Measurements from ENCODE around the gene CDHR2.
"Not testable (repeated sequence)": the region's sequence is repeated elsewhere in the genome, so short reads cannot be mapped to it uniquely, and the experiment has no call there.

CDHR2 gene

GRCh38 chr5:176587398-176587797 lies 38.3 kb downstream of the CDHR2 start:
- no peak for DNase-seq (ENCODE audit: low read depth)
- no peak for TF ChIP-seq CTCF (IDR thresholded peaks at IDR 0.05; ENCODE audit: insufficient read depth, low read depth, low read length, missing control alignments)
- no peak overlapping the region for H3K4me3 ChIP-seq (ENCODE audit: low read length)

- H3K4me3 ChIP-seq (ENCODE audit: low read length) = no peak overlapping the region
- DNase-seq (ENCODE audit: low read depth) = no peak
- no peak for TF ChIP-seq CTCF (IDR thresholded peaks at IDR 0.05; ENCODE audit: insufficient read depth, low read depth, low read length, missing control alignments)
Observed at GRCh38 chr5:176588297-176588696, 39.2 kb downstream of the CDHR2 start.

GRCh38 chr5:176589039-176589769 lies 40.1 kb downstream of the CDHR2 start:
- no peak for DNase-seq (ENCODE audit: low read depth)
- TF ChIP-seq CTCF (IDR thresholded peaks at IDR 0.05; ENCODE audit: insufficient read depth, low read depth, low read length, missing control alignments) = no peak
- no peak overlapping the region for H3K4me3 ChIP-seq (ENCODE audit: low read length)

GRCh38 chr5:176590035-176590717 lies 41.0 kb downstream of the CDHR2 start:
- TF ChIP-seq CTCF (IDR thresholded peaks at IDR 0.05; ENCODE audit: insufficient read depth, low read depth, low read length, missing control alignments) = no peak
- peak; percentile 63 for DNase-seq (ENCODE audit: low read depth)
- H3K4me3 ChIP-seq (ENCODE audit: low read length) = no peak overlapping the region

- DNase-seq (ENCODE audit: low read depth); H3K4me3 ChIP-seq (ENCODE audit: low read length): not testable (repeated sequence)
Observed at GRCh38 chr5:176591667-176592066, 42.5 kb downstream of the CDHR2 start.

GRCh38 chr5:176592573-176592972 lies 43.4 kb downstream of the CDHR2 start:
- DNase-seq (ENCODE audit: low read depth) = no peak
- no peak overlapping the region for H3K4me3 ChIP-seq (ENCODE audit: low read length)
- no peak for TF ChIP-seq CTCF (IDR thresholded peaks at IDR 0.05; ENCODE audit: insufficient read depth, low read depth, low read length, missing control alignments)

- DNase-seq (ENCODE audit: low read depth) = no peak
- TF ChIP-seq CTCF (IDR thresholded peaks at IDR 0.05; ENCODE audit: insufficient read depth, low read depth, low read length, missing control alignments) = no peak
- no peak overlapping the region for H3K4me3 ChIP-seq (ENCODE audit: low read length)
Observed at GRCh38 chr5:176593273-176593869, 44.2 kb downstream of the CDHR2 start.
